Amniotic epithelial cell (primary cell): ENCODE results near the gene GAGE10.

ENCODE experiments used
- DNase-seq: peaks from one replicate; pipeline ENCODE4 v3.0.0-alpha.2; 2010; ENCODE audit warnings: low read depth

The GAGE10 gene

GRCh38 chrX:49303346-49303745 lies at the start of gene GAGE10:
Gene GAGE10 (plus strand): TSS chrX:49303646. CDS start chrX:49304860, 1,214 bp downstream.
- DNase-seq: no peak

- no peak for DNase-seq
Measured at GRCh38 chrX:49254639-49255038, 48.8 kb upstream of the GAGE10 start.

GRCh38 chrX:49256268-49256995 lies 47.0 kb upstream of the GAGE10 start:
- DNase-seq: no peak

- no peak for DNase-seq
Measured at GRCh38 chrX:49257074-49257790, 46.2 kb upstream of the GAGE10 start.

- no peak for DNase-seq
Measured at GRCh38 chrX:49257846-49258748, 45.3 kb upstream of the GAGE10 start.

GRCh38 chrX:49258749-49259124 lies 44.7 kb upstream of the GAGE10 start:
- no peak for DNase-seq

GRCh38 chrX:49260221-49260985 lies 43.0 kb upstream of the GAGE10 start:
- DNase-seq: no peak

- DNase-seq: no peak
Measured at GRCh38 chrX:49262603-49263002, 40.8 kb upstream of the GAGE10 start.

GRCh38 chrX:49263631-49264030 lies 39.8 kb upstream of the GAGE10 start:
- DNase-seq: no peak

GRCh38 chrX:49264460-49264859 lies 39.0 kb upstream of the GAGE10 start, which contains the start of gene FOXP3:
Gene FOXP3 (minus strand): TSS chrX:49264710. CDS start chrX:49258505, 6,205 bp downstream.
- DNase-seq: no peak

GRCh38 chrX:49266523-49267445 lies 36.7 kb upstream of the GAGE10 start:
- no peak for DNase-seq

- no peak for DNase-seq
Measured at GRCh38 chrX:49268702-49269009, 34.8 kb upstream of the GAGE10 start.

- peak; percentile 97 for DNase-seq
Measured at GRCh38 chrX:49269010-49269766, 34.3 kb upstream of the GAGE10 start.

GRCh38 chrX:49269767-49270248 lies 33.6 kb upstream of the GAGE10 start, which contains the start of gene PPP1R3F:
Gene PPP1R3F (plus strand): TSS chrX:49269793. CDS start chrX:49269870, 77 bp downstream.
- no peak for DNase-seq

GRCh38 chrX:49270249-49270921 lies 33.1 kb upstream of the GAGE10 start:
- DNase-seq: no peak

GRCh38 chrX:49271341-49271740 lies 32.1 kb upstream of the GAGE10 start:
- no peak for DNase-seq

GRCh38 chrX:49272421-49272820 lies 31.0 kb upstream of the GAGE10 start:
- no peak for DNase-seq

- DNase-seq: no peak
Measured at GRCh38 chrX:49273181-49273727, 30.2 kb upstream of the GAGE10 start.

- no peak for DNase-seq
Measured at GRCh38 chrX:49276207-49276606, 27.2 kb upstream of the GAGE10 start.
